IMR-90 (cell line): ENCODE results near the gene S100A2.
"Not testable (repeated sequence)": the region's sequence is repeated elsewhere in the genome, so short reads cannot be mapped to it uniquely, and the experiment has no call there.

Source experiments
- CEBPB ChIP-seq: IDR thresholded peaks from 2 replicates; pipeline ENCODE4 v1.6.1; 2012; ENCODE audit warnings: low read depth, low read length, improper control_type of control experiment
- FOS ChIP-seq: fragments of 150-350 bp; IDR thresholded peaks from 2 replicates; pipeline ENCODE4 v1.6.1; 2016; ENCODE audit warnings: low read depth, low read length
- MAZ ChIP-seq: IDR thresholded peaks from 2 replicates; pipeline ENCODE4 v1.6.1; 2012; ENCODE audit warnings: low read depth, mild to moderate bottlenecking, low read length, improper control_type of control experiment, moderate library complexity, borderline replicate concordance
- POLR2A ChIP-seq: IDR thresholded peaks from 2 replicates; pipeline ENCODE4 v1.6.1; 2012; ENCODE audit warnings: mild to moderate bottlenecking, low read depth, low read length
- RAD21 ChIP-seq: IDR thresholded peaks from 2 replicates; pipeline ENCODE4 v1.6.1; 2012; ENCODE audit warnings: low read length, improper control_type of control experiment
- RCOR1 ChIP-seq: IDR thresholded peaks from 2 replicates; pipeline ENCODE4 v1.6.1; 2012; ENCODE audit warnings: mild to moderate bottlenecking, low read length, improper control_type of control experiment; ENCODE audit not compliant: insufficient replicate concordance
- RFX5 ChIP-seq: IDR thresholded peaks from 2 replicates; pipeline ENCODE4 v1.8.0; 2012; ENCODE audit warnings: low read depth, mild to moderate bottlenecking, low read length, moderate library complexity
- SMC3 ChIP-seq: fragments of 150-350 bp; IDR thresholded peaks from 2 replicates; pipeline ENCODE4 v1.6.1; 2016; ENCODE audit warnings: low read depth, mild to moderate bottlenecking, antibody characterized with exemption, low read length, moderate library complexity
- TF ChIP-seq, protein P1 (sequence below): conservative IDR thresholded peaks from 2 replicates; pipeline ENCODE4 v1.5.1; 2012; ENCODE audit warnings: mild to moderate bottlenecking, low read depth, low read length, improper control_type of control experiment
- TF ChIP-seq, protein P2 (sequence below): fragments of 150-350 bp; IDR thresholded peaks from 2 replicates; pipeline ENCODE4 v1.6.1; 2017; ENCODE audit warnings: mild to moderate bottlenecking, antibody characterized with exemption, low read length, low read depth
- TF ChIP-seq, protein P3 (sequence below): fragments of 150-350 bp; IDR thresholded peaks from 2 replicates; pipeline ENCODE4 v1.6.1; 2016; ENCODE audit warnings: low read depth, mild to moderate bottlenecking, low read length, moderate library complexity, borderline replicate concordance

DNA sequence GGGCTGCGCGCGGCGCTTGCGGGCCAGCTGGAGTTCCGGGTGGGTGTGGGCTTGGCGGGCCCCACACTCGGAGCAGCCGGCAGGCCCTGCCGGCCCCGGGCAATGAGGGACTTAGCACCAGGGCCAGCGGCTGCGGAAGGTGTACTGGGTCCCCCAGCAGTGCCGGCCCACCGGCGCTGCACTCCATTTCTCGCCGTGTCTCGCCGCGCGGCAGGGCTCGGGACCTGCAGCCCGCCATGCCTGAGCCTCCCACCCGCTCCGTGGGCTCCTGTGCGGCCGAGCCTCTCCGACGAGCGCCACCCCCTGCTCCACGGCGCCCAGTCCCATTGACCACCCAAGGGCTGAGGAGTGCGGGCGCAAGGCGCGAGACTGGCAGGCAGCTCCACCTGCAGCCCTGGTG is 43.8 kb downstream of the S100A2 start:
- TF ChIP-seq, protein P1, sequence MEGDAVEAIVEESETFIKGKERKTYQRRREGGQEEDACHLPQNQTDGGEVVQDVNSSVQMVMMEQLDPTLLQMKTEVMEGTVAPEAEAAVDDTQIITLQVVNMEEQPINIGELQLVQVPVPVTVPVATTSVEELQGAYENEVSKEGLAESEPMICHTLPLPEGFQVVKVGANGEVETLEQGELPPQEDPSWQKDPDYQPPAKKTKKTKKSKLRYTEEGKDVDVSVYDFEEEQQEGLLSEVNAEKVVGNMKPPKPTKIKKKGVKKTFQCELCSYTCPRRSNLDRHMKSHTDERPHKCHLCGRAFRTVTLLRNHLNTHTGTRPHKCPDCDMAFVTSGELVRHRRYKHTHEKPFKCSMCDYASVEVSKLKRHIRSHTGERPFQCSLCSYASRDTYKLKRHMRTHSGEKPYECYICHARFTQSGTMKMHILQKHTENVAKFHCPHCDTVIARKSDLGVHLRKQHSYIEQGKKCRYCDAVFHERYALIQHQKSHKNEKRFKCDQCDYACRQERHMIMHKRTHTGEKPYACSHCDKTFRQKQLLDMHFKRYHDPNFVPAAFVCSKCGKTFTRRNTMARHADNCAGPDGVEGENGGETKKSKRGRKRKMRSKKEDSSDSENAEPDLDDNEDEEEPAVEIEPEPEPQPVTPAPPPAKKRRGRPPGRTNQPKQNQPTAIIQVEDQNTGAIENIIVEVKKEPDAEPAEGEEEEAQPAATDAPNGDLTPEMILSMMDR: not testable (repeated sequence)
- not testable (repeated sequence) for TF ChIP-seq FOS, POLR2A, MAZ, CEBPB, RAD21, SMC3, RFX5, RCOR1
- TF ChIP-seq, protein P2, sequence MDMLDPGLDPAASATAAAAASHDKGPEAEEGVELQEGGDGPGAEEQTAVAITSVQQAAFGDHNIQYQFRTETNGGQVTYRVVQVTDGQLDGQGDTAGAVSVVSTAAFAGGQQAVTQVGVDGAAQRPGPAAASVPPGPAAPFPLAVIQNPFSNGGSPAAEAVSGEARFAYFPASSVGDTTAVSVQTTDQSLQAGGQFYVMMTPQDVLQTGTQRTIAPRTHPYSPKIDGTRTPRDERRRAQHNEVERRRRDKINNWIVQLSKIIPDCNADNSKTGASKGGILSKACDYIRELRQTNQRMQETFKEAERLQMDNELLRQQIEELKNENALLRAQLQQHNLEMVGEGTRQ: not testable (repeated sequence)
- TF ChIP-seq, protein P3, sequence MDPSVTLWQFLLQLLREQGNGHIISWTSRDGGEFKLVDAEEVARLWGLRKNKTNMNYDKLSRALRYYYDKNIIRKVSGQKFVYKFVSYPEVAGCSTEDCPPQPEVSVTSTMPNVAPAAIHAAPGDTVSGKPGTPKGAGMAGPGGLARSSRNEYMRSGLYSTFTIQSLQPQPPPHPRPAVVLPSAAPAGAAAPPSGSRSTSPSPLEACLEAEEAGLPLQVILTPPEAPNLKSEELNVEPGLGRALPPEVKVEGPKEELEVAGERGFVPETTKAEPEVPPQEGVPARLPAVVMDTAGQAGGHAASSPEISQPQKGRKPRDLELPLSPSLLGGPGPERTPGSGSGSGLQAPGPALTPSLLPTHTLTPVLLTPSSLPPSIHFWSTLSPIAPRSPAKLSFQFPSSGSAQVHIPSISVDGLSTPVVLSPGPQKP: not testable (repeated sequence)
